Activated naive CD4-positive, alpha-beta T cell (primary cell): ENCODE results near the gene CPB2.

Source experiments
- DNase-seq, 4 experiments: peaks; one replicate each; lab custom pipeline; 2025; lab: John Stamatoyannopoulos, UW

The CPB2 gene, protein sequence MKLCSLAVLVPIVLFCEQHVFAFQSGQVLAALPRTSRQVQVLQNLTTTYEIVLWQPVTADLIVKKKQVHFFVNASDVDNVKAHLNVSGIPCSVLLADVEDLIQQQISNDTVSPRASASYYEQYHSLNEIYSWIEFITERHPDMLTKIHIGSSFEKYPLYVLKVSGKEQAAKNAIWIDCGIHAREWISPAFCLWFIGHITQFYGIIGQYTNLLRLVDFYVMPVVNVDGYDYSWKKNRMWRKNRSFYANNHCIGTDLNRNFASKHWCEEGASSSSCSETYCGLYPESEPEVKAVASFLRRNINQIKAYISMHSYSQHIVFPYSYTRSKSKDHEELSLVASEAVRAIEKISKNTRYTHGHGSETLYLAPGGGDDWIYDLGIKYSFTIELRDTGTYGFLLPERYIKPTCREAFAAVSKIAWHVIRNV

GRCh38 chr13:46104868-46105267 is at the start of gene CPB2:
TSS of gene CPB2 (minus strand) at chr13:46105033. CDS start at chr13:46105009, 24 bp downstream.
- DNase-seq, result no peak

DNA sequence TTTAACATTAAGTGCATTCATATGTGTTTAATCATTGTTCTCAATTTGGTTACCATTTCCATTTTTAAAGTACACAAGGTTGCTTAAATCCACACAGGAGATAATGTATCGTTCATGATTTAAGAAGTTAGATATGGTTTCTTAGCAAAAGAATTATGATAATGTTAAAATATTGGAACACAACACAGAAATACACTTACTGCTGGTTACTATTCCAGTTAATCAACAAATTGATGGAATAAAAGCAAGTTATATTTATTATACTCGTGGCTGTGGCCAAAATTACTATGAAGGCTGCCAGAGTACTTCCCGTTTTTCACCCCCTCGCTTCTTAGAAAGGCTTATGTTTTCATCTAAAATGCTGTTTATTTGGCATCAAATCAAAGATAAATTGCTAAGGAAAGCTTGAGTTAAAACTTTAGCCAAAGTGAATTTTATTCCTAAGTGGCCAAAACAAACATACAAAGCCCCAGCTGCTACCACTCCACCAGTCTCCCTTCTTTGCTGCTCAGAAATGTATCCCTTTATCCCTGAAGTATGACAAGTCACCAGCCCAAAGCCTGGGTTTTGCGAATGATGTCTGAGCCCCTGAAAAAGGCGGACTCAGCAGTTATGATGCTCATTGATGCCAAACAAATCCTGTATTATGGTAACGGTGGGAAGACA is 49.4 kb upstream of the CPB2 start:
- no peak for DNase-seq

DNA sequence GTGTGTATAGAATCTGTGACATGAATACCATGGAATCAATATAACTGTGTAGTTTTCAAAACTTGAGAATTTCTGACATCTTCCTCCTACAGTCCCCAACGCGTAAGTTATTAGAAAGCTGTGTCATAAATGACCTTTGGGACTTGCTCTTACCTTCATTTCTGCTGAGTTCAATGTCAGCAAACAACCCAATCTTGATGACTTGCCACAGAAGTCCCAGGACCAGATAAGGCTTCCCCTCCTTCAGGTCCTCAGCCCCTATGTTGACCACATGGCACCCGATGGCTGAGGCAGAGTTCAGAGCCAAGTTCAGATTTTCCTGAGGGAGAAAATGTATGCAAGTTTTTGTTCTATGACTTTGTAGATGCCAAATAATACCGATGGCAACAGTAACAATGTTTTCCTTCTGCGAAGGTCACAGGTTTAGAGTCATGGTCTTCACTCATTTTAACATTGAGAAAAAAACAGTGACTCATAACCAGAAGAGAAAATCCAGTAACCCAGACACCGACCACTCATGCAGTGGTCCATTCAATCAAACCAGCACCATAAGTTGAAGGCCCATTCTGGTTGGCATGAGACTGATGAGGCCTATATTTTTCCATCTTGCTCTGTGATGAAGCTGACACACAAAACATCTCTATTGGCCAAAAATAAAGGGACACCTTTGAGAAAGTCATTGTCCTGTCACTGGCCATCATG is 47.9 kb upstream of the CPB2 start:
- DNase-seq, result no peak

DNA sequence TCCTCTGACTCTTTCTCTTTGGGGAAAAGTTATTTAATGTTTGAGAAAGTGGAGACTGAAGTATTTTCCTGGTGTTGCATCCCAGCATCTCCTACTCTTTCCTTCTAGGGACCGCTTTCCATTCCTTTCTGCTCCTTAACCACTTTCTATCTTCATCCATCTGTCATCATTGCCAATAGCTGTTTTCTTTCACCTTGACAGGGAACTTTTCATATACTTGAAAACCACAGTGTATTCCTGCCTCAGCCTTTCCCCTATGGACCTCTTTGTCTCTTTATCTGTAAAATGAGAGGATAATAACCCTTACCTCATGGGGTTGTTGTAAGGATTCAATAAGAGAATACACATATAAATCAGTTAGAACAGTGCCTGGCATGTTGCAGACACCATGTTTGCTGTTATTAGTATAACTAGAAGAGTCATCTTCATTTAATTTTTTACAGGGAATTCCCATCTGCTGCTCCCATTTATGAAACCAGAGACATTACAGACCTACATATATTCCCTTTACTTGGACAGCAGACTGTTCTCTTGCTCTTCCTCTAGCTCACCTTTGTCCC is 45.4 kb upstream of the CPB2 start:
- DNase-seq, result no peak

DNA sequence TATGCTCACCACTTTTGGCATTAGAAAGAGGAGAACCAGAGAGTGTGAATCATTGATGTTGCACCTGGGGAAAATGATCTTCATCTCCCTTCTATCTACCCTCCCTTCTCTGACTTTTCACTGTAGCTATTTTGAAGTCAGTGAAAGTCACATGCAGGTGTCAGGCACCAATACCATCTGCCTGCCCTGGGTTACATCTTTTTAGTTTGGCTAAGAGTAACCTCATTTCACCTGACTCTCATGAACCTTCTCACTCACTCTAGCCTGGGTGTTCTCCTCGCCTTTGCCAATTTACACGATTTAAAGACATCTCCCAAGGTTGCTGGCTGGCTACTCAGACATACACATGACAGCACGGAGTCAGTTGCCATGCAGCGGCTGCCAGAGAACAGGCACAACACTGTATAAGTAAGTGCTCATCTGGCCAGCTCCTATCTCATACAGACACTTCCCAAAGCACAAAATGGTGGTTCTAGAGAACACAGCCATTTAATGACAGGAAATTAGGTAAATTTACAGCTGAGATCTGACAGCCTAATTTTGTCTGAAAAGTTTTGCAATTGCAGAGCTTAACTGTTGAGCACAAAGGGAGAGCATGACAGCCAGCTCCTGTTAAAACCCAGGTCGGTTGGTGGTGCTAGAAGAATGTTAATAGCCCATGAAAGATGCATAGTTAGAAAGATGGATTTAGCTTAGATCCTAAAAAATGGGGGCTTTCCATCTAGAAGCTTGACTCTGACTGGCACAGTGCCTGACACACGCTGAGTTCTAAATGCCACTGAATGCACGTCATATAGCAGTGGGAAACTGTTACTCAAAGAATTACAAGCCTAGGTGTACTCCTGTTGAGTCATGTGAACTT is 44.7 kb upstream of the CPB2 start:
- no peak for DNase-seq

DNA sequence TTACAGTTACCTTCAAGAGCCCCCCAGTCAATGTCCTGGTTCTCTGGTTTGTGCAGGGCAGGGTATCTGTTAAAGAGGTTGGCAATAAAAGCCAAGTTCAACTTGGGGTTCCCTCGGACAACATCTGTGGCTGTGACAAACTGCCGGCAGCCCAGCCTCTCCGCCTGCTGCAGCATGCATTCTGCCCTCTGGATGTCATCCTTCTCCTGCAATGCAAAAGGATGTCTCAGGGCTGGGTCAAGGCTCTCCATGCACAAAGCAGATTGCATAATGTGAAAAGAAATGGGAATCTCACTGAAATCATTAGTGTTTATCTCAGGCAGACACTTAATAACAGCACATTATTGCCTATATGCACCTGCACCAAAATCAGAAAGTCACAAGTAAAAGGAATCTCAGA is 42.1 kb upstream of the CPB2 start:
- no peak for DNase-seq

DNA sequence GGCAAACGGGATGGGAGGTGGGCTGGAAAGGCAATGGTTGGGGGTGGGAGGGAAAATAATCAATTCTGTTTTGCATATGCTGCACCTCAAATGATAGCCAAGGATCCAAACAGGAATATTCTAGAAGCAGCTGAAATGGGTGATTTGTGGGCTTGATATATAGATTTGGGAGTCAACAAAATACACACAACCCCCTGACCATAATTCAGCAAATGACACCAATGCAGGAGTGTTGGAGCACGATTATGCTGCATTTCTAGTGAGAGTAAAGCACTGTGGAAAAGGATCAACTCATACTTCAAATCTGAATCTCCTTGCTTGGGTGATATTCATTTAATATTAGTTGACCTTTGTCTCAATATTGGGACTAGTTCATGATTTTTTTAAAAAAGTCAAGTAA is 41.1 kb upstream of the CPB2 start:
- no peak for DNase-seq

GRCh38 chr13:46145135-46145534 is 40.3 kb upstream of the CPB2 start:
- no peak for DNase-seq

GRCh38 chr13:46143184-46143701 is 38.4 kb upstream of the CPB2 start:
- no peak for DNase-seq

DNA sequence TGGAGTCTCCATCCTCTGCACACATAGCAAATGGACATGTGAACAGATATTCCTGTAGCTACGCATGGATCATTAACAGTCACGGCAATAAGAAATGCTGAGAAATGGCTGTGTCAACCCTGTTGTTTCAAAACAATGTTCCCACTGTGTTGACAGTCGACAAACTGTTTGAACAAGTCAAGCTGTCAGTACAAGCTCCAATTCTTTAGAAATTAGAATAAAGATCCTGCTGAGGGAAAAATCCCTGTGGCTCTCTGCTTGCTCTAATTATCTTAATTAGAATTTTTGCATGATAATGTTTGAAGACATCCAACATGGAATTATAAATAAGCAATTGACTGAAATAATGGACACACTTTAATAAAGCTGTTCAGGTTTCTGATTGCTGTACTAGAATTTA is 37.9 kb upstream of the CPB2 start:
- no peak for DNase-seq

DNA sequence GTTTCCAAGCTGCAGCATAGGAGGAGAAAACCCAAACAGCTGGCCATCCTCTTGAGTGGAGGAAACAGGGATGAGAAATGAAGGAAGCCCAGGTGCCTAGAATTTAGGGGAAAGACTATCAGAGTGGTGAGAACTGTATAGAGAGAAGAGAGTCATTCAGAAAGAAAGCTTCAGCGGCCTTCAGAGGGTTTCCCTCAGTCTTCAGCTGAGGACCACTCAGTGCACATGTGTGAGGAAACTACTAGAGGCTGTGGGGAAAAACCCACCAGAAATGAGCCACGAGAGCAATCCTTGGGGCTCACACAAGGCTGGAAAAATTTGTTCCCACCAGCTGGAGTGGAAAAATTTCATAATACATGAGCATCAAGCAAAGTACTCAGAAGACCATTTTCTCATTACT is 35.2 kb upstream of the CPB2 start:
- DNase-seq, result no peak

- no peak for DNase-seq
Observed at GRCh38 chr13:46137627-46138317, 32.9 kb upstream of the CPB2 start.

- DNase-seq, result no peak
Observed at GRCh38 chr13:46136688-46137087, 31.9 kb upstream of the CPB2 start.

- DNase-seq, result no peak
Observed at GRCh38 chr13:46134961-46135522, 30.2 kb upstream of the CPB2 start.

- DNase-seq, result no peak
Observed at GRCh38 chr13:46134494-46134893, 29.7 kb upstream of the CPB2 start.

DNA sequence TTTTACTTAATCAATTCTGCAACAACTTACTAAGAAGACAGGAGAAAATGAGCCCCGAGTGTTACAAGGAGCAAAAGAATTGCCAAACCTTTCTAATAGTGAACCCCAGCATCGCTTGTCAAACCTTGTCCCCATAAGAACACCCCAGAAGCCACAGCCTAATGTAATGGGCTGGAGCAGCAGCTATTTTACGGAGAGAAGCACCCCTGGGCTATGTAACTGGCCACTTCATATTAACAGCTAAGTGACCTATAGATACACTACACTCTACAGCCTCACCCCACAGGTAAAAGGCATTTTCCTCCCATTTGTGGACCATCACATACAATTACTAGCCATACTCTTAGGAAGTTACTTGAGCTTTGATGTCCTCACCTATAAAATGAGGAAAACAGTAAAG is 27.3 kb upstream of the CPB2 start:
- DNase-seq, result no peak

- DNase-seq, result no peak
Observed at GRCh38 chr13:46131705-46132104, 26.9 kb upstream of the CPB2 start.

- DNase-seq, result no peak
Observed at GRCh38 chr13:46129955-46130618, 25.3 kb upstream of the CPB2 start.

GRCh38 chr13:46129124-46129523 is 24.3 kb upstream of the CPB2 start:
- DNase-seq, result no peak
